Kidney (tissue), 14 donors: ENCODE data around the gene REEP3. TPM values are rescaled to one million over a fixed set of nuclear protein-coding genes. Genes with fewer than 3 reads are reported as not detected.

Experiments
- DNase-seq, 5 donors: peaks; one replicate each; pipeline ENCODE4 v3.0.0-alpha.2; 2013 to 2020
- FAIRE-seq: peaks from 2 replicates; lab custom pipeline; 2012; peaks lifted over from hg19 to GRCh38; lab: Jason Lieb, UNC
- H3K27ac ChIP-seq, 2 donors: one replicate each; pipeline ENCODE4 v1.7.0; 2013; ENCODE audit warnings: low read depth in 2 of 2, low read length in 2 of 2, inconsistent platforms in 1 of 2
- H3K27me3 ChIP-seq: one replicate; pipeline ENCODE4 v1.7.1; 2013; ENCODE audit warnings: low read length, inconsistent platforms; ENCODE audit not compliant: control insufficient read depth, insufficient read depth
- H3K36me3 ChIP-seq, 3 donors: one replicate each; pipeline versions ENCODE4 v1.7.0 to v1.7.1; 2013; ENCODE audit warnings: low read length in 3 of 3, control low read depth in 1 of 3, inconsistent platforms in 1 of 3; ENCODE audit not compliant: insufficient read depth in 3 of 3, control insufficient read depth in 2 of 3
- H3K4me1 ChIP-seq, 3 donors: one replicate each; pipeline versions ENCODE4 v1.7.0 to v1.7.1; 2013; ENCODE audit warnings: low read length in 3 of 3, inconsistent platforms in 1 of 3, low read depth in 1 of 3; ENCODE audit not compliant: control insufficient read depth in 2 of 3, insufficient read depth in 2 of 3
- H3K4me3 ChIP-seq, 3 donors: one replicate each; pipeline versions ENCODE4 v1.7.0 to v1.8.1; 2013; ENCODE audit warnings: low read length in 3 of 3, control low read depth in 1 of 3, inconsistent platforms in 1 of 3
- H3K9ac ChIP-seq, 3 donors: one replicate each; pipeline versions ENCODE4 v1.7.0 to v1.7.1; 2013; ENCODE audit warnings: low read length in 3 of 3, control low read depth in 1 of 3, inconsistent platforms in 1 of 3
- H3K9me3 ChIP-seq, 3 donors: one replicate each; pipeline versions ENCODE4 v1.7.0 to v1.7.1; 2013; ENCODE audit warnings: low read length in 3 of 3, control low read depth in 1 of 3, inconsistent platforms in 1 of 3; ENCODE audit not compliant: control insufficient read depth in 2 of 3, insufficient read depth in 1 of 3
- intact Hi-C: fragments of 100-400 bp; cut with DNase I; formaldehyde crosslinking; loops from one replicate; pipeline ENCODE4 v1.11.1; 2022
- polyA plus RNA-seq: library from polyadenylated mRNA; stranded (reverse); fragments of 350-450 nt; fragmentation: Illumina TruSeq; extraction: RNeasy Lipid Tissue Mini Kit (QIAGEN cat#74804); gene quantifications from one replicate; pipeline ENCODE4 v1.2.3, GENCODE V29; 2014; ENCODE audit warnings: low read depth, low replicate concordance; ENCODE audit not compliant: insufficient read depth
- total RNA-seq: library from RNA; stranded (reverse); fragmentation: NEBNext Ultra II Directional; extraction: Animal tissue kit (Norgen Biotek cat#: 25700); gene quantifications from one replicate; pipeline ENCODE4 v1.2.1, GENCODE V29; 2021
- TF ChIP-seq, protein P1 (sequence below): IDR thresholded peaks from 3 replicates; pipeline ENCODE4 v1.5.1; 2012; ENCODE audit warnings: mild to moderate bottlenecking, moderate library complexity, borderline replicate concordance; ENCODE audit not compliant: insufficient read depth; ENCODE audit errors: extremely low read depth
- donor health status: control.
- donor health status: control.
- donor health status: control.
- donor health status: control.
- donor health status: control.
- donor health status: DM: yes; HTN: yes; CAD: no.
- donor health status: Normal renal cell carcinoma (clear cell type).

REEP3 gene
- total and polyA plus RNA-seq, 2 donors from 2014 or later = 12.7 to 34.6 TPM

- H3K36me3 ChIP-seq = no peaks in the 10 kb centered on the region
- peak overlapping the region; percentile 52 to 86 (median 64) for H3K9ac ChIP-seq
- H3K4me1 ChIP-seq = peaks cover 5 to 10% (median 8%) of the 10 kb centered on the region in 3 donors
- DNase-seq (peak in 1 of 5 donors; percentile 21), FAIRE-seq (no peak)
- no peaks in the 10 kb centered on the region for H3K27me3 ChIP-seq
- no peaks in the 10 kb centered on the region for H3K9me3 ChIP-seq
- intact Hi-C loops = loop anchor here (10.0 kb wide), 1 partner anchor 84 kb away; no protein-coding TSS in a partner anchor
- TF ChIP-seq, protein P1, sequence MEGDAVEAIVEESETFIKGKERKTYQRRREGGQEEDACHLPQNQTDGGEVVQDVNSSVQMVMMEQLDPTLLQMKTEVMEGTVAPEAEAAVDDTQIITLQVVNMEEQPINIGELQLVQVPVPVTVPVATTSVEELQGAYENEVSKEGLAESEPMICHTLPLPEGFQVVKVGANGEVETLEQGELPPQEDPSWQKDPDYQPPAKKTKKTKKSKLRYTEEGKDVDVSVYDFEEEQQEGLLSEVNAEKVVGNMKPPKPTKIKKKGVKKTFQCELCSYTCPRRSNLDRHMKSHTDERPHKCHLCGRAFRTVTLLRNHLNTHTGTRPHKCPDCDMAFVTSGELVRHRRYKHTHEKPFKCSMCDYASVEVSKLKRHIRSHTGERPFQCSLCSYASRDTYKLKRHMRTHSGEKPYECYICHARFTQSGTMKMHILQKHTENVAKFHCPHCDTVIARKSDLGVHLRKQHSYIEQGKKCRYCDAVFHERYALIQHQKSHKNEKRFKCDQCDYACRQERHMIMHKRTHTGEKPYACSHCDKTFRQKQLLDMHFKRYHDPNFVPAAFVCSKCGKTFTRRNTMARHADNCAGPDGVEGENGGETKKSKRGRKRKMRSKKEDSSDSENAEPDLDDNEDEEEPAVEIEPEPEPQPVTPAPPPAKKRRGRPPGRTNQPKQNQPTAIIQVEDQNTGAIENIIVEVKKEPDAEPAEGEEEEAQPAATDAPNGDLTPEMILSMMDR = no peak
- peak overlapping the region; percentile 59 to 82 (median 72) for H3K4me3 ChIP-seq
- peak overlapping the region; percentile 91 to 94 for H3K27ac ChIP-seq
Observed at GRCh38 chr10:63630931-63631680, 109.9 kb downstream of the REEP3 start.

- no peak for FAIRE-seq
Observed at GRCh38 chr10:63631991-63632390, 110.8 kb downstream of the REEP3 start.

GRCh38 chr10:63633677-63634487, 112.7 kb downstream of the REEP3 start:
- no peaks in the 10 kb centered on the region for H3K27me3 ChIP-seq
- no peak overlapping the region for H3K27ac ChIP-seq
- H3K9me3 ChIP-seq = no peaks in the 10 kb centered on the region
- no peak overlapping the region for H3K4me3 ChIP-seq
- H3K4me1 ChIP-seq = peaks cover 2 to 4% (median 4%) of the 10 kb centered on the region in 3 donors
- H3K36me3 ChIP-seq = no peaks in the 10 kb centered on the region
- intact Hi-C loops = loop anchor here (10.0 kb wide), 1 partner anchor 81 kb away; no protein-coding TSS in a partner anchor
- no peak overlapping the region for H3K9ac ChIP-seq
- DNase-seq = peak in 2 of 5 donors; percentile 31 to 51
- TF ChIP-seq, protein P1 = peak; percentile 42
- FAIRE-seq = no peak

More at GRCh38 chr10:63631991-63632390, 110.8 kb downstream of the REEP3 start:
- Histone ChIP-seq H3K36me3 (no peaks in the 10 kb centered on the region), H3K27ac (peak overlapping the region in 1 of 2 donors; percentile 91), H3K27me3 (no peaks in the 10 kb centered on the region), H3K9ac (no peak overlapping the region), H3K9me3 (no peaks in the 10 kb centered on the region), H3K4me1 (peaks cover 5 to 10% (median 8%) of the 10 kb centered on the region in 3 donors), H3K4me3 (no peak overlapping the region)
- DNase-seq = no peak
- intact Hi-C loops = loop anchor here (10.0 kb wide), 1 partner anchor 83 kb away; no protein-coding TSS in a partner anchor
- TF ChIP-seq, protein P1 = no peak
